GM21390 (cell line): ENCODE data around the gene DNAI2.

ENCODE experiments used
- ATAC-seq: cut with Tn5 transposase; IDR thresholded peaks from one replicate; pipeline ENCODE4 v1.9.1; 2021; ENCODE audit not compliant: unreplicated experiment

DNAI2 gene

DNA sequence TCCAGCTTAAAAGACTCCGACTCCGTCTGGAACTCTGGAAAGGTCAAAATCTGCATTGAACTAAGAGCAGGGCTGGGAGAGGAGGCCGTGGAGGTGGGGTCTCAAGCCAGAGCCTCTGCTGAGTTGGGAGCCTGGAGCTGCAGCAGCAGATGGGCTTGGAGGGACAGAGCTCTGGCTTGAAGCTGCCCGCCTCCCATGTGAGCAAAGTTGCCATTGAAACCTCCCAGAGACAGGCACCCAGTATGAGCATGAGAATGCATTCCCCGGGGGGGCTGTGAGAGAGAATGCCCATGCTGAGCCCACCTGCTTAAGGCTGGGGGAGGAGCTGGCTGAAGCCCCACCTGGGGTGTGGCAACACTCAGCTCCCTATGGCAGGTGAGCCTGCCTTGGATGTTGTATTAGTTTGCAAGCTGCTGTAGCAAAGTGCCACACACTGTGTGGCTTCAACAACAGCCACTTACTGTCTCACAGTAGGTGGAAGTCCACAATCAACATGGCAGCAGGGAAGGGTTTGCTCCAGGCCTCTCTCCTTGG lies 61.6 kb downstream of the DNAI2 start:
- no peak for ATAC-seq

DNA sequence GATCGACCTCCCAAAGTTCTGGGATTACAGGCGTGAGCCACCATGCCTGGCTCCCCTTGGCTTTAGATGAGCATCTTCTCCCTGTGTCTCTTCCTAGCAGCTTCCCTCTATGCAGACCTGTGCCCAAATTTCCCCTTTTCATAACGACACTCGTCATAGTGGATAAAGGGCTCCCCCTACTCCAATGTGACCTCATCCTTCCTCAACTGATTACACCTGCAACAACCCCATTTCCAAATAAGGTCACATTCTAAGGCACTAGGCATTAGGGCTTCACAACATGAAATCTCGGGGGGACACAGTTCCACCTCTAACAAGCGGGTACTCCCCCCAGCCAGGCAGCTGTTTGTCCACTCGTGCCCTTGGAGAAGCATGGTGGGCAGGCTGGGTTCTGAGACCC lies 62.3 kb downstream of the DNAI2 start:
- no peak for ATAC-seq

DNA sequence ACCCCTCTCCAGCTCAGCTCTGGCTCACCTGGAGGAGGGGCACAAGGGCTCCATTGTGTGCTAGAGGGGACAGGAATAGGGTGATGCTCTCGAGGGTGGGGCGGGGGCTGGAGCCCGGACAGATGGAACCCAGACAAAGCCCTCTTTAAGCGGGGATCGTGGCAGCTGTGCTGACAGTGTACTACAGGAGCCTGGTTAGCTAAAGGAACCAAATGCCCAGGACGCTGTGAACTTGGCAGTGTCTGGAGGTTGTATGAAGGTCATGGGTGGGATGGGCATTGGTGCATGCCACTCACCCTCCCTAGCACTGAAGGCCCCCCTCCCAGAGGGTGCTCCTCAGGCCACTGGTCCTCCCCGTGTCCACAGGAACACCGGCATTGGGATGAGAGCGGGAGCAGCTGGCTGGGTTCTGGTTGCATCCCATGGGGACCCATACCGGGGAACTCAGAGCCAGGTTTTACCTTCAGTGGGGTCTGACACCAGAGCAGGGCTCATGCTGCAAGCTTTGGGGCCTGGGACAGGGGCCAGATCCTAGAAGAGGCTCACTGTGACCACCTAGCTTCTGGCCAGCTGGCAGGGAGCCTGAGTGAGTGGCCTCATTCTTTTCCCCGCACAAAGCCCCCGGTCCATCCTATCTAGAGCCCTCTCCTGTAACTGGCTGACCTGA lies 63.9 kb downstream of the DNAI2 start:
- ATAC-seq, result no peak

- no peak for ATAC-seq
Measured at GRCh38 chr17:74339537-74340195, 65.6 kb downstream of the DNAI2 start.

GRCh38 chr17:74340470-74341023 lies 66.5 kb downstream of the DNAI2 start:
- no peak for ATAC-seq

DNA sequence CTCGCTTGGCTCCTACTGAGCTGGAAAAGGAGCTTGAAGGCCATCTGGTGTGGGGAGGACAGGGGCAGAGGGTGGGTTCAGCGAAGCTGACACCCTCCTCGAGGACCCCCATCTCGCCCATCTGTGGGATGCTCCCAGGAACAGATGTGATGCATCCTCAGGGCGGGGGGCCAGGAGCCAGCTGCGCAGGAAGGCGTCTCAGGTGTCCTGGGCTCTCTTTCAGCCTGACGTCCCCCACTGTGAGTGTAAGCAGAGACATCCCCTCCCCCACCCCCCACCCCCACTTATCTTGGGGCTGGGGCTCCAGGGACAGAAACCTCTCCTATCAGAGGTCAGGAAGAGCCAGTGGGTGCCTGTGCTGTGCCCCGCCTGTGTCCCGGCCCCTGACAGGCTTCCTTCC lies 68.2 kb downstream of the DNAI2 start:
- ATAC-seq, result no peak

DNA sequence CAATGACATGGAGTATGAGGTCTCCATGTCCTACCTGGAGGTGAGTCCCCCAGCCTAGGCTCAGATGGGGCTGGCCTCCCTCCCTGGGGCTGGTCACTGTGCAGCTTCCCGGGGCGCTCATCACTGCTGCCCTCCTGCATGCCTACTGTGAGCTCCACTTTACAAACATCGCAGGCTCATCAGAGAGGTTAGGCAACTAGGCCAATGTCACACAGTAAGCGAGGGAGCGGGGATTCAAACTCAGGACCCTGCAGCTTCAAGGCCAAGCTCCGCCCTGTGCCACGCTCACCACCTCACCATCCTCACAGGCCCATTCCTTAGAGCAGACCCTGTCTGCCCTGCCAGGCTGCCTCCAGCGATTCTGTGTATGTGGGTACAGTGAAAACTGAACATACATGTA lies 69.1 kb downstream of the DNAI2 start:
- ATAC-seq, result no peak

DNA sequence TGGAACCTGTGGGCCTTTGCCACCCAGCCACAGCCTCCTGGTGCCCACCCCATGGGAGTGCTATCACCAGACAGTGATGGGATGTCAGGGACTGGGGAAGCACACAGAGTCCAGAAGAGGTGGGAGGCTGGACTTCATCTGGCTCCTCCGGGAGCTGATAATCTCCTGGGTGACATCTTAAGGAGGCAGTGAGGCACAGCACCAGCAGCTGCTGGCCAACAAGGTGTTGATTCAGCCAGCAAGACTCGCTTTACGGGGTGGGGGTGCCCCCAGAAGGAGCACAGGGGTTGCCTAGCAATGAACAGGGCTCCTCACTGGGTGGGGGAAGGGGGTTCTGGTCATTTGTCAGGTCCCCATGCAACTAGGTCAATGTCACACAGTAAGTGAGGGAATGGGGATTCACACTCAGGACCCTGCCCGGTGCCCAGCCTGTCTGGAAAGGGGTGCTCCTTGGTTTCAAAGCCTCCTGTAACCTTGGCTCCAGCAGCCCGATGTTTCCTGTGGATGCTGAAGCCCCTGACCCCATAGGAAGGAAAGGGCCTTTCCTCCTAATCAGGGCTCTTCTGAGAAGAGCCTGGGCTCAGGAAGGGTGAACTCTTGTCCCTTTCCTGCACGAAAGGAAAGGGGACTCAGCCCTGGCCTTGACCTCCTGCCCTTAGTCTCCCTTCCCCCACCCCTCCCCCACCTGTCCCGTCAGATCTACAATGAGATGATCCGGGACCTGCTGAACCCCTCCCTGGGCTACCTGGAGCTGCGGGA lies 69.7 kb downstream of the DNAI2 start:
- ATAC-seq, result no peak

- no peak for ATAC-seq
Measured at GRCh38 chr17:74344658-74345057, 70.6 kb downstream of the DNAI2 start.

GRCh38 chr17:74345433-74346241 lies 71.6 kb downstream of the DNAI2 start:
- no peak for ATAC-seq

DNA sequence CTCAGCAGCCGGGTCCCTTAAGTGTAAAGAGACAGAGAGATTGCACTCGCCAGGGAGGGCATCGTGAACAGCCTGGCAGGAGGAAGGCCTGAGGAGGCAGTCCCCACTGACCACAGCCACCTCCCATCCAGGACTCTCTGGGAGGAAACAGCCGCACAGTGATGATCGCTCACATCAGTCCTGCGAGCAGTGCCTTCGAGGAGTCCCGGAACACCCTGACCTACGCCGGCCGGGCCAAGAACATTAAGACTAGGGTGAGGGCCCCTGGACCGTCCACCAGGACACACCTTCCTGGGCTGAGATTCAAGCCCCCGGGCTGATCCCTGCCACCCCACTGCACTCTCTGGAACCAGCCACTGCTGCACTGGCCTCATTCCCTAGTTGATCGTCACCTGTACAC lies 73.6 kb downstream of the DNAI2 start:
- ATAC-seq, result no peak

GRCh38 chr17:74349120-74349519 lies 75.1 kb downstream of the DNAI2 start:
- ATAC-seq, result no peak

- ATAC-seq, result no peak
Measured at GRCh38 chr17:74350486-74350885, 76.5 kb downstream of the DNAI2 start.

DNA sequence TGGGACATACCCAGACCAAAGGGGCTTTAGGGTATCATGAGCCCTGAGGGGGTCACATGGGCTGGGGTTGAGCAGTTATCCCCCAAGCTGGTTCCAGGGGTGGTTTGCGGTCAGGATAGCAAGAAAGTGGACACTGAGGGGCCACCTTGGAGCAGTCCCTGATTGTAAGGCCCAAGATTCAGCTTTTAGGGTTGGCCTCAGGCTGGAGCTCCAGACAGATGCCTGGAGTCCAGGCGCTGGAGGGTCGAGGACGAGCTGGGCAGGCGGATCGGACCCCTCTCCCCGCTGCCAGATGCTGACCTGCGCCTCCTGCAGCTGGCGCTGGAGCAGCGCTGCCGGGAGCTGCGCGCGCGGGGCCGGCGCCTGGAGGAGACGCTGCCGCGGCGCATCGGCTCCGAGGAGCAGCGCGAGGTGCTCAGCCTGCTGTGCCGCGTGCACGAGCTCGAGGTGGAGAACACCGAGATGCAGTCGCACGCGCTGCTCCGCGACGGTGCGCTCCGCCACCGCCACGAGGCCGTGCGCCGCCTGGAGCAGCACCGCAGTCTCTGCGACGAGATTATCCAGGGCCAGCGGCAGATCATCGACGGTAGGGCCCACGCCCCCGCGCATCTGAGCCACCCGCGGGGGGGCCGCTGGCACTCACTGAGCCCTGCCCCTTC lies 77.6 kb downstream of the DNAI2 start:
- ATAC-seq, result no peak

- no peak for ATAC-seq
Measured at GRCh38 chr17:74353446-74354060, 79.5 kb downstream of the DNAI2 start.

DNA sequence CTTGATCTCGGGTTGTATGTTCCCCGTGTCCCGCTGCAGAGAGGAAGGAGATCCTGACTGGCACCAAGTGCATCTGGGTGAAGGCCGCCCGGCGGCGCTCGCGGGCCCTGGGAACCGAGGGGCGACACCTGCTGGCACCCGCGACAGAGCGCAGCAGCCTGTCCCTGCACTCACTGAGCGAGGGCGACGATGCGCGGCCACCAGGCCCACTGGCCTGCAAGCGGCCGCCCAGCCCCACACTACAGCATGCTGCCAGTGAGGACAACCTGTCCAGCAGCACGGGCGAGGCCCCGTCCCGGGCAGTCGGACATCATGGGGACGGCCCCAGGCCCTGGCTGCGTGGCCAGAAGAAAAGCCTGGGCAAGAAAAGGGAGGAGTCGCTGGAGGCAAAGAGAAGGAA lies 80.1 kb downstream of the DNAI2 start:
- ATAC-seq, result no peak

DNA sequence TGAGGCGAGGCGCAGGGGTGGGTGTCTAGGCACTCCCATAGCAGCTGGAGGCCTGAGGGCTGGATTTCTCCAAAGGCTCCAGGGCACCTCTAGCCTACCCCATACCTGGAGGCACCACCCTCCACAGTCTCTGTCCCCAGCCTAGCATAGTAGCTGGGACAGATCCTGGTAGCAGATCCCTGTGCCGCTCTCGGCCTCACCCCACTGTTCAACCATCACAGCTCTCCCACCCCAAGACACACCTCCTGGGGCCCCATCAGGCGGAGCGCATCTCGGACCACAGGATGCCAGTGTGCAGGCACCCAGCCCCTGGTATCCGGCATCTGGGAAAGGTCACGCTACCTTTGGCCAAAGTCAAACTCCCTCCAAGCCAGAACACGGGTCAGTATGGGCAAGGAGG lies 80.5 kb downstream of the DNAI2 start:
- ATAC-seq, result no peak

DNA sequence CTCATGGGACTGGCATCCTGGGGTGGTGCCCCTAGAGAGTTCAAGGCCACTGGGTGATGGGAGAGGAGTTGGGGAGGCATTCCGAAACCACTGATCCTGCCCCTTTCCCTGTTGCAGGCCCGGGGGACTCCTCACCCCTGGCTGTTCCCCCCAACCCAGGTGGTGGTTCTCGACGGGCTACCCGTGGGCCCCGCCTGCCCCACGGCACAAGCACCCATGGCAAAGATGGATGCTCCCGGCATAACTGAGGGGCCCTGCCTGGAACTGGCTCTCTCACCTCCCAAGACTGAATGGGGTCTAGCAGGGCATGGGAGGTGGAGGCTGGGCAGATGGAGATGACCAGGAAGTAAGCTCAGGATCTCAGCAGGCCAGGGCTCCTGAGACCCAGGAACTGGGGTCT lies 81.0 kb downstream of the DNAI2 start:
- no peak for ATAC-seq

DNA sequence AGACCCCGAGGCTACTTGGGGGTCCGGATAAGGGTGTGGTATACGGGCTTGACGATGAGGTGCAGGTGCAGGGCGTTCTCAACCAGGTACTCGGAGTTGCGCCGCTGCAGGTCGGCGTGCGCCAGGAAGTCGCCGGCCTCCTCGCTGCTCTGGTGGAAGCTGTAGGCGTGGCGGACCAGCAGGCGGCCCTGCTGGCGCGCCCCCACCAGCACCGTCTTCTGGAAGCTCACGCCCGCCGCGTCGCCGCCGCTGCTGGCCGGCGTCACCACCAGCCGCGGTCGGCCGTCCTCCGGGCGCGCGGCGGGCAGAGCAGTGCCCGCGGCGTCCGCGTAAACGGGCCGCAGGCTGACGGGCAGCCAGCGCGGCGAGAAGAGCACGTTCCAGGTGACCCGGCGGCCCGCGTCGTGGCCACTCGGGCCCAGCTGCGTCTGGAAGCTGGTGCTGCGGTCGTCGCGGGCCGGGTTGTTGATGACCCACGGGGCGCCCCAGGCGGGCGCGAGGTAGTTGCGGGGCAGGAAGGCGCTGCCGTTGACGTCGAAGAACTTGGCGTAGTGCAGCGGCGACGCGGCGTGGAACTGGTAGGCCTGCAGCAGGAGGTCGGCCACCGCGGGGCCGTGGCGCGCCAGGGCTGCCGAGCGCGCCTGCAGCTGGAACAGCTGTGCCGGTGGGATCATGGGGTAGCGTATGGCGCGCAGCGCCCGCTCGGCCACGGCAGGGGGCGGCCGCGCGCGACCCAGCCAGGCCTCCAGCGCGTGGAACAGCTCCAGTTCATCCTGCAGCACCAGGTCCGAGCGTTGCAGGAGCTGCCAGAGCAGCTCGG lies 82.8 kb downstream of the DNAI2 start:
- no peak for ATAC-seq
